TTC549 (cell line): ENCODE data around the gene SYNJ2.

ENCODE experiments used
- FAIRE-seq: peaks from 2 replicates; lab custom pipeline; 2012; peaks lifted over from hg19 to GRCh38; lab: Jason Lieb, UNC

Gene SYNJ2

DNA sequence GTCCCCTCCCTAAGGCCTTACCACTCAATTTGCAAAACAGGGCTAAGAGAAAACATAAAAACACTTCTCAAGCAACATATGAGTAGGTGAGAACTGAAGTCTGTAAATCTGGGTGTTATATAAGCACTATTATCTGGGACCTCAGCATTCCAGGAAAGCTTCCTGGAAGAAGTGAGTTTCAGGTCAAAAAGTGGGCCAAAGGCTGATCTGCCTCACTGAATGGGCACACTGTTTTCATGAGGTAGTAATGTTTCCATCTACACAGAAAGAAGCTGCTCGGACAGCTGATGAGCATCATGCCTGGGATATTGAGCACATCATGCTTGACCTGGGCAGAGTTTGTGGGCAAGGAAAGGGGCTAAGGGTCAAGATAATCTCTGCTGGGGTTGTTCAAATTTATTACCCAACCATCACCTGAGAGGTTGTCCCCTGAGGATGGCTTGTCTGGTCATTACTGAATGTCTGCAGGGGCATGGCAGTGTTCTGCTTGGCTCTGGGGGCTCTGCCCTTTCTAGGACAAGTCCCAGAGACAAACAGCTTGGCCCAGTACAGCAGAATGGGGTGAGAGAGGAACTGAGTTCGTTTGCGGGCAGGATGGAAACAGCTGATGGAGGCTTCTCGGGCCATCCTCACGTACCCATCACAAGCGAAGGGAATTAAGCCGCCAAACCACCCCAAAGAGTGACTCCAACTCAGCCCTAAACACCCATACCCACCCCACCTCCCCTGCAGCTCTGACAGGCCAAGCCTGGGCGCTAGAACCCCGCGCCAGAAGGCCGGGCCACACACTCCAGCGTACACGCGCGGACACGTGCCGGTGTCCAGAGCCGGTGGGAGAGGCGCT, 1.2 kb upstream of the SYNJ2 start:
- FAIRE-seq, result no peak

DNA sequence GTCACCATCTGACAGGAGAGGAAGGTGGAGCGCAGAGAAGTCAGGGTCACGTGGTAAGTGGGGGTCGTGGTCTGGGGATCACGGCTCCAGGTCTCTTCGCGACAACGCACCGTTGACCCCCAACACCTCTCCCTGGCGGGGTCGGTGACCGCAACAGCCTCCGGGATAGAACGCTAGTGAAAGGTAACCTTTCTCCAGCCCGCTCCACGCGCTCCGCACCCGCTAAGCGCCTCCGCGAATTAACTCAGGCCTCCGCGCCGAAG, 600 bp upstream of the SYNJ2 start:
- no peak for FAIRE-seq

DNA sequence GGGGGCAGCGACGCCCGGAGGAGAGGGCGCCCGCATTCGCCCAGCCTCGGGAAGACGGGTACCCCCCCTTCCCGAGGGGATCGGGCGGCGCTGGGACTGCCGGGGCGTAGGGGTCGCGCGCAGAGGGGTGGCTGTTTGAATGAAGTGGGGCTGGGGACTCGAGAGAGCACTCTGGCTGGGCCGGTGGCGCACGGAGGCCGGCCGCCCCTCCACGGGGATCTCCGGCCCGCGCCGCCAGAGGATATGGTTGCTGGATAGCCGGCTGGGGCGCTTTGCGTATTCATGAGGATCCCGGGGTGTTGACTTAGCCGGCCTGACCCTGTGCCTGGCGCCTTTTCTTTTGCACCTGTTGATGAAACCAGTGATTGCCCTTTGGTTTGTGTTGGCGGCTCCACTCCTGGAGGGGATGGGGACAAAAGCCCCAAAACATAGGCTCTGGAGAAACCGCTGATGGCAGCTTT, 469 bp downstream of the SYNJ2 start:
- no peak for FAIRE-seq

- FAIRE-seq, result no peak
Observed at GRCh38 chr6:157982563-157983405, 1.1 kb downstream of the SYNJ2 start.

DNA sequence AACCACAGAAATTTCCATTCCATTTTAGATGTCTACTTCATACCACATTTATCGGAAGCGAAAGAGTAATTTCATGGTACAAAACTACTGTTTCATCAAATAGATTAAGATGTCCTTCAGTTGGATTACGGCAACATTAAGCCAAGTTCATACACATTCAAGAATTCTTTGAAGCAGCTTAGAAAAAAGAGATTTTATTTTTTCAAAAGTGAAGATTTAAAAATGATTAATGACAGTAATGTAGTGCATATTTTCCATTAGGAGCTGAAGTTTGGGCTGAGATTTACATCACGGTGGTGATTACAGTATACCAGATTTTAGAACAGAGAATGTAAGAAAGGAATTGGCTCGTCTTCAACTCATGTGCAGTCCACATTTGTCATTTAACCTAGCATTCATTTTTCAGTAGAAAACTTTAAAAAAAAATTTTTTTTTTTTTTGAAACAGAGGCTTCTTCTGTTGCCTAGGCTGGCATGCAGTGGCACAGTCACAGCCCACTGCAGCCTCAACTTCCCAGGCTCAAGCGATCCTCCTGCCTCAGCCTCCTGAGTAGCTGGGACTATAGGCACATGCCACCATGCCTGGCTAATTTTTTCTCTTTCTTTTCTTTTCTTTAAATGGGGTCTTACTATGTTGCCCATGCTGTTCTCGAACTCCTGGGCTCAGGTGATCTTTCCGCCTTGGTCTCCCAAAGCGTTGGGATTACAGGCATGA, 1.9 kb downstream of the SYNJ2 start:
- FAIRE-seq, result no peak

- no peak for FAIRE-seq
Observed at GRCh38 chr6:157984128-157984527, 2.5 kb downstream of the SYNJ2 start.

DNA sequence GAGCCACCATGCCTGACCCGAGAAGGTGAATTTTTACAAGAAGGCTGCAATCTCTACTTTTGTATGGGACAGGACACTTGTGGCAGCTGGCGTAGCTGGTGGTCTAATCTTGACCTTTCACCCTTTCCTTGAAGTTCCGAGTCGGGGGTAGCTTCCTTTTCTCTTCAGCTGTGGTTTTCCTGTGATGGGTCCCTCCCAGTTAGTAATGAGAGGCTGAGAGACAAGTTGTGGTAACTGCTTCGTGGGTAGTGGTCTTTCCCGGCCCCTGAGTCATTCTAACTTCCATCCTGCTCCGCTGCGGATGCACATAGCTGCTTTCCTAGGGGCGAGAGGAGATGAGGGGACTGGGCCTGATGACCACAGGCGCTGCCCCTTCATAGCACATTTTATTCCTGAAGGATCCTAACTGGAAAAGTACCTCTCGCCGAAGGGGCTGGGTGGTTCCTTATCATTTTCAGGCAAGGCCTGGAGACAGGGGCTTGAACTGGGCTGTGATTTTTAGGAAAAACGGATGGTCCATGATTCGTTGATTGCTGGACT, 3.1 kb downstream of the SYNJ2 start:
- no peak for FAIRE-seq

GRCh38 chr6:157985378-157986155, 3.9 kb downstream of the SYNJ2 start:
- no peak for FAIRE-seq

DNA sequence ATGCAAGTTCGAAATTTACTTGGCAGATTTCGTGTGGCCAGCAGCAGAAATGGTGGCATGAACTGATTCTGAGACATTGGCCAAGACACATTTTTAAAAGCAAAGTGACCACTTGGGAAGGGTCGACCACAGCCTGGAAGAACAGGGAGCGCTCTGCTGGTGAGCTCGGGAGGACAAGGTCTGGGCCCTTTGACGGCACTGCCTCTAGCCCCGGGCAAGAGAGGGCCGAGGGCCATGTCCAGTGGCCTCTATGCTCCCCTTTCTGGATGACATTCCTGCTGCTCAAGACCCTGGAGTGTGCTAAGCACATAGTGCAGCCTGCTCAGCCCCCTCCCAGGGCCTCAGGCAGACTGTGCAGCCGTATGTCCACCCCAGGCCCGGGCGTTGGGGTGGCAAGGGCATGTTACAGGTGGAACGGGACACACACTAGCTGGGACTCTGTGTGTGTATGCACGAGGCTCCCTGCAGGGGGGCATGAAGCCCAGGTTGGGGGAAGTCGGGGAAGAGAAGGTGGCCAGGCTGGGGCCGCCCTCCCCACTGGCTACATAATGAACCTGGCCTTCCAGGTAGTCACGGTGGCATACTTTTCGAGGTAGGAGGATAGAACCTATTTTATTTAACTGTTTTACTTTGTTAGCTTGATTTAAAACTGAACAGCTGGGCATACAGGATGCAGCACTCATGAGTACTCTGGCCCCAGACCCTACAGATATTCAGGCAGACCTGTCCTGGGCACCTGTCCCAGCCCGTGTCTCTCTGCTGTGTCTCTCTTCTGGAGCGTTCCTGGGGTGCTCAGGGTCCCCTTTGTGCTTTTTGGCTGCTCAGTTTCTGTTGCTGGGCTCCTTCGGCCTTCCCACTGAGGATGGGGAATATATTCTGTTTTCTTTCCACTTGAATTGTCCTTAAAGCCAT, 6.4 kb downstream of the SYNJ2 start:
- no peak for FAIRE-seq

GRCh38 chr6:157988700-157989063, 7.0 kb downstream of the SYNJ2 start:
- FAIRE-seq, result no peak

- no peak for FAIRE-seq
Observed at GRCh38 chr6:157989541-157990289, 8.1 kb downstream of the SYNJ2 start.

DNA sequence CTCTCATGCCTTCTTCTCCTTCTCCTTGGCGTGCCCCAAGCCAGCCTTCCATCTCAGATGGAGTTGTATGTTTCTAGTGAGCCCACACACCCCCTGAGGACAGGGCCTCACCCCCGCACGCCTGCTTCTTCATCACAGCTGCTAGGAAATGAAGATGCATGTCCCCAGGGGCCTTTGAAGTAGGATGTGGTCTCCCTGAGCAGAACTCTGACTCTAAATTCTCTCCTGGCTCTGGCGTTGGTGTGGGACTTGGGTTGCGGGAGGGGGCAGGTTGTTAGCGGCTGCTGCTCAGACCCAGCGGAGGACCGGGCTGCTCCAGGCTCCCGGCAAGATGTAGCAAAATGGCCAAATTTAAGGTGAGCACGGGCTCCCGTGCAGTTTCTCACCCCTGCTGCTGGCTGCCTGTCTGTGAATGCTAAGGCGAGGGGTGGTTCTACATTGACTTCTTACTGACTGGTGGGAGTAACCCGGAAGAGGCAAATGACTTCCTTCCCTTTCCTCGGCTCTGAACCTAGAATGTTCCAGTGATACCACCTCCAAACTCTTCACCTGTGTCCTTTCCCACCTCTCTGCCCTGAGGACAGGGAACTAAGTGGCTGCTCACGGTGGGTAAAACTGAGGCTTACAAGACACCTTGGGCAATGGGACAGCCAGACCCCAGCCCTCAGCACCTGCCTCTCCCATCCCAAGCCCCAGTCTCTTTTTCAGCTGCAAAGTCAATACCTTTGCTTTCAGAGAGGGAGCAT, 8.8 kb downstream of the SYNJ2 start:
- FAIRE-seq, result no peak

GRCh38 chr6:157991067-157991432, 9.4 kb downstream of the SYNJ2 start:
- FAIRE-seq, result no peak

GRCh38 chr6:157993076-157993475, 11.4 kb downstream of the SYNJ2 start:
- no peak for FAIRE-seq

GRCh38 chr6:157994125-157994795, 12.6 kb downstream of the SYNJ2 start:
- no peak for FAIRE-seq

DNA sequence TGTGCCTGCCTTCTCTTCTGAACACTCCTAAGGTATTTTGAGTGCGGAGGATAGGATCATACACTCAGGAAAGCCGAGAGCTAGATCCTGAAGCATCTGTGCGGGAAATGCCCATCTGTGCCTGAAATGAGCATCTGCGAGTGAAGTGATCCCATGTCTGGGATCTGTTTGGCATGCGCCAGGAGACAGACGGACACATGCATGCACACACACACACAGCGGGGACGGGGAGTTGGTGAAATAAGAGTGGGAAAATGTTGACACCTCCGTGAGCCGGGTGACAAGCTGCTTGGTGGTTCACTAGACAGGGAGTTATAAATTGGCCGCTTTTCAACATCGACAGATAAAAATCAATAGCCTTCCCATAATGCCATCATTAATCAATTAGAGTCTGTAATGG, 13.8 kb downstream of the SYNJ2 start:
- FAIRE-seq, result no peak

DNA sequence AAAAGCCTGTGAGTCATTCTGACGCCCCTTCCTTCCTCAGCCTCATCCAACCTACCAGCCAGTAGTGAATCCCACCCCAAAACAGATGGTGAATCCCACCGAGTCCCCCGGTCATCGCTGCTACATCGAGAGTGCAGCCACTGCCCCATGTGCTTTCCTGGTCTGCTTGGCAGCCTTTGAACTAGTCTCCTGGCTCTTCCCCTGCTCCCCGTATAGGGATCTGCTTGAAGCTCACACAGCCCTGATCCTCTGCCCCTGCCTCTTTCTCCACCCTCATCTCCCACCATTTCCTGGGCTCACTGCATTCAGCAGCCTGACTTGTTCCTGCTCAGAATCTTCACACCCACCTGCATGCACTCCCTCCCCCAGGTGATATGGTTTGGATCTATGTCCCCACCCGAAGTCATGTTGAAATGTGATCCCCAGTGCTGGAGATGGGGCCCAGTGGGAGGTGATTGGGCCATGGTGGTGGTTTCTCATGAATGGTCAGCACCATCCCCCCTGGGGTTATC, 14.6 kb downstream of the SYNJ2 start:
- FAIRE-seq, result no peak

GRCh38 chr6:157996918-157997702, 15.4 kb downstream of the SYNJ2 start:
- FAIRE-seq, result no peak
